MM.1S (cell line): ENCODE measurements around the gene ANKRD31.

ENCODE experiments used
- DNase-seq: peaks from one replicate; pipeline ENCODE4 v3.0.0-alpha.2; 2015
- H2AFZ ChIP-seq: fragments of 300-600 bp; sonication (generic); 2 replicates; pipeline ENCODE4 v1.6.0; 2016; ENCODE audit warnings: antibody characterized with exemption, low read length
- H3F3A ChIP-seq: fragments of 300-600 bp; sonication (generic); 2 replicates; pipeline ENCODE4 v1.6.1; 2016; ENCODE audit warnings: mild to moderate bottlenecking, antibody characterized with exemption, low read length, moderate library complexity, mixed read lengths; ENCODE audit not compliant: insufficient read depth
- H3K27ac ChIP-seq: fragments of 300-600 bp; sonication (generic); 2 replicates; pipeline ENCODE4 v1.5.1; 2016; ENCODE audit warnings: mild to moderate bottlenecking, low read length
- H3K27me3 ChIP-seq: fragments of 300-600 bp; sonication (generic); replicated peaks from 2 replicates; pipeline ENCODE4 v1.6.0; 2016; ENCODE audit warnings: low read length; ENCODE audit not compliant: insufficient read depth
- H3K36me3 ChIP-seq: fragments of 300-600 bp; sonication (generic); replicated peaks from 2 replicates; pipeline ENCODE4 v1.6.1; 2016; ENCODE audit warnings: mild to moderate bottlenecking, low read length, mixed read lengths; ENCODE audit not compliant: insufficient read depth
- H3K4me1 ChIP-seq: fragments of 300-600 bp; sonication (generic); 2 replicates; pipeline ENCODE4 v1.6.1; 2016; ENCODE audit warnings: low read length, mixed read lengths
- H3K4me2 ChIP-seq: fragments of 300-600 bp; sonication (generic); 2 replicates; pipeline ENCODE4 v1.6.0; 2016; ENCODE audit warnings: low read depth, low read length
- H3K4me3 ChIP-seq: fragments of 300-600 bp; sonication (generic); 2 replicates; pipeline ENCODE4 v1.5.1; 2016; ENCODE audit warnings: low read length, mixed read lengths
- H3K79me2 ChIP-seq: fragments of 300-600 bp; sonication (generic); 2 replicates; pipeline ENCODE4 v1.6.1; 2016; ENCODE audit warnings: mixed run types, low read length, mixed read lengths
- H3K9ac ChIP-seq: fragments of 300-600 bp; sonication (generic); 2 replicates; pipeline ENCODE4 v1.6.1; 2016; ENCODE audit warnings: low read length, mixed read lengths
- H3K9me2 ChIP-seq: fragments of 300-600 bp; sonication (generic); replicated peaks from 2 replicates; pipeline ENCODE4 v1.6.1; 2016; ENCODE audit warnings: mild to moderate bottlenecking, low read length, mixed read lengths; ENCODE audit not compliant: insufficient read depth
- H3K9me3 ChIP-seq: fragments of 300-600 bp; sonication (generic); replicated peaks from 2 replicates; pipeline ENCODE4 v1.6.1; 2016; ENCODE audit warnings: mild to moderate bottlenecking, low read length, mixed read lengths; ENCODE audit not compliant: insufficient read depth
- H4K20me1 ChIP-seq: fragments of 300-600 bp; sonication (generic); 2 replicates; pipeline ENCODE4 v1.6.1; 2016; ENCODE audit warnings: mild to moderate bottlenecking, low read length, moderate library complexity, mixed read lengths; ENCODE audit not compliant: insufficient read depth
- EZH2 ChIP-seq: fragments of 300-600 bp; sonication (generic); optimal IDR thresholded peaks from 2 replicates; pipeline ENCODE3; 2017; ENCODE audit warnings: low read depth, mild to moderate bottlenecking, antibody characterized with exemption, low read length, mixed read lengths
- EZH2phosphoT487 ChIP-seq: fragments of 300-600 bp; sonication (generic); IDR thresholded peaks from 2 replicates; pipeline ENCODE4 v1.6.1; 2018; ENCODE audit warnings: antibody characterized with exemption, low read length
- TF ChIP-seq, protein P1 (sequence below): fragments of 300-600 bp; sonication (generic); IDR thresholded peaks from 2 replicates; pipeline ENCODE4 v1.5.1; 2016; ENCODE audit warnings: antibody characterized with exemption, low read length, mixed read lengths

The ANKRD31 gene

DNA sequence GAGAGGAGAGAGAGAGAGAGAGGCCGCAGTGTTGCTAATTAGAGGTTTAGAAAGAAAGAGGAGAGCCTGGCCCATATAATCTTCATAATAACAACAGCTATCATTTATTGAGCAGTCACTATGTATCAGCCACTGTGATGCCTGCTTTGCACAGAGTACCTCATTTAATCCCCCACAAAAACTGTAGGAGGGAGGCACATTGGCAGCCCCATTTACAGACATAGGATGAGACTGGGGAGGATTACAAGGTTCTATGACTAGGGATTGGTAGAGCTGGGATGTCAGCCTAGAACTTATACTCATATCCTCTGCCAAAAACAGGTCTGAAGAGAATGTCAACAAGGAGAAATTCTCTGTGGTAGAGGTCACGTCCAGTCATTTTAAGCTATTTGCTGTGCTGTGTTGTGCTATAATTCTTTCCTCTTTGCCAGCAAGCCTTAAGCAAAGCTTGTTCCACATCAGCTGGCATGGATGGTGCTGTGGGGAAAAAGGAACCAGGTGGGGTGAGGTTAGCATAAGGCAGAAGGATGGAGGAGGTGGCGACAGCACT is 177.6 kb downstream of the ANKRD31 start:
- Histone ChIP-seq H3K4me3 (no peak overlapping the region), H3K36me3 (no peaks in the 10 kb centered on the region), H4K20me1 (no peaks in the 10 kb centered on the region), H3F3A (peaks cover 8% of the 10 kb centered on the region), H3K9ac (no peak overlapping the region), H3K9me2 (no peaks in the 10 kb centered on the region), H2AFZ (no peak overlapping the region), H3K4me1 (peaks cover 17% of the 10 kb centered on the region), H3K4me2 (no peak overlapping the region), H3K79me2 (no peaks in the 10 kb centered on the region), H3K27ac (no peak overlapping the region), H3K27me3 (no peaks in the 10 kb centered on the region), H3K9me3 (no peaks in the 10 kb centered on the region)
- TF ChIP-seq EZH2 (no peak), EZH2phosphoT487 (no peak)
- TF ChIP-seq, protein P1, sequence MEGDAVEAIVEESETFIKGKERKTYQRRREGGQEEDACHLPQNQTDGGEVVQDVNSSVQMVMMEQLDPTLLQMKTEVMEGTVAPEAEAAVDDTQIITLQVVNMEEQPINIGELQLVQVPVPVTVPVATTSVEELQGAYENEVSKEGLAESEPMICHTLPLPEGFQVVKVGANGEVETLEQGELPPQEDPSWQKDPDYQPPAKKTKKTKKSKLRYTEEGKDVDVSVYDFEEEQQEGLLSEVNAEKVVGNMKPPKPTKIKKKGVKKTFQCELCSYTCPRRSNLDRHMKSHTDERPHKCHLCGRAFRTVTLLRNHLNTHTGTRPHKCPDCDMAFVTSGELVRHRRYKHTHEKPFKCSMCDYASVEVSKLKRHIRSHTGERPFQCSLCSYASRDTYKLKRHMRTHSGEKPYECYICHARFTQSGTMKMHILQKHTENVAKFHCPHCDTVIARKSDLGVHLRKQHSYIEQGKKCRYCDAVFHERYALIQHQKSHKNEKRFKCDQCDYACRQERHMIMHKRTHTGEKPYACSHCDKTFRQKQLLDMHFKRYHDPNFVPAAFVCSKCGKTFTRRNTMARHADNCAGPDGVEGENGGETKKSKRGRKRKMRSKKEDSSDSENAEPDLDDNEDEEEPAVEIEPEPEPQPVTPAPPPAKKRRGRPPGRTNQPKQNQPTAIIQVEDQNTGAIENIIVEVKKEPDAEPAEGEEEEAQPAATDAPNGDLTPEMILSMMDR: no peak
- no peak for DNase-seq

DNA sequence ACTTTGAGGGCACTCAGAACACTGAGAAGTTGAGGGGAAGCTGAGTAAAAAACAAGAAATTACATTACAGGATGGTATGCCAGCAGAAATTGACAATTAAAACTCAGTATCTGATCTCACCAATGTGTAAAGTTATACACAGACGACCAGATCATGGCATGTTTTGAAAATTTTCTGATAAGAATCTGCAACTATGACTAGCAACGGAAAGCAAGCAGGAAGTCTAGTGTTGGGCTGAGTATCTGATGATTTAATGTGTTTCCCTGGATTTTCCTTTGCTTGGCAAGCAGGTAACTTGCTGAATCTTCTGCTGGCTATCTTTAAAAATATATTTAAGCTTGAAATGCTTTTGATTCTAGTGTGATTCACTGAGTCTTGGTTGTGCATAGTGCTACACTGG is 179.1 kb downstream of the ANKRD31 start:
- Histone ChIP-seq H3K9ac (no peak overlapping the region), H3K4me3 (no peak overlapping the region), H3K79me2 (no peaks in the 10 kb centered on the region), H3K36me3 (no peaks in the 10 kb centered on the region), H3K4me2 (no peak overlapping the region), H3K9me3 (no peaks in the 10 kb centered on the region), H2AFZ (no peak overlapping the region), H3K27me3 (no peaks in the 10 kb centered on the region), H3K27ac (no peak overlapping the region), H4K20me1 (no peaks in the 10 kb centered on the region), H3K4me1 (peaks cover 2% of the 10 kb centered on the region; the same call in 1 of the 2 replicates), H3K9me2 (no peaks in the 10 kb centered on the region), H3F3A (no peaks in the 10 kb centered on the region)
- DNase-seq: no peak
- TF ChIP-seq EZH2 (no peak), EZH2phosphoT487 (no peak)
- TF ChIP-seq, protein P1: no peak

DNA sequence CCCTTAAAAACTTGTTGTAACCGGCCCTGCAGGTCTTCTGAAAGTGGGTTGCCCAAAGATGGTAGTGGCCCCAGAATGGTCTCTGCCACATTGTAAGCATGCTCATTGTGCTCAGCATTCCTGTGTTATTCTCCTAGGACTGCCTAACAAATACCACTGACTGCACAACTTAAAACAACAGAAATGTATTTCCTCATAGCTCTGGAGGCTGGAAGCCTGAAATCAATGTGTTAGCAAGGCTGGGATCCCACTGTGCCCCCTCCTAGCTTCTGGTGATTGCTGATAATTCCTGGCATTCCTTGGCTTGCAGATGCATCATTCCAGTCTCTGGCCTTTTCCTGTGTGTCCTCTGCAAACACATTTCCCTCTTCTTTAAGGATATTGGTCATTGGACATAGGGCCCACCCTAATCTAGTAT is 180.9 kb downstream of the ANKRD31 start:
- no peak overlapping the region for H3K4me3 ChIP-seq
- DNase-seq: no peak
- no peaks in the 10 kb centered on the region for H3K9me3 ChIP-seq
- H3K27me3 ChIP-seq: no peaks in the 10 kb centered on the region
- no peaks in the 10 kb centered on the region for H3F3A ChIP-seq
- no peaks in the 10 kb centered on the region; the same call in 1 of the 2 replicates for H3K4me1 ChIP-seq
- H2AFZ ChIP-seq: no peak overlapping the region
- H3K9me2 ChIP-seq: no peaks in the 10 kb centered on the region
- no peak overlapping the region for H3K27ac ChIP-seq
- H3K79me2 ChIP-seq: no peaks in the 10 kb centered on the region
- no peaks in the 10 kb centered on the region for H3K36me3 ChIP-seq
- no peak overlapping the region for H3K9ac ChIP-seq
- H3K4me2 ChIP-seq: no peak overlapping the region
- TF ChIP-seq EZH2 (no peak), EZH2phosphoT487 (no peak)
- TF ChIP-seq, protein P1: no peak
- H4K20me1 ChIP-seq: no peaks in the 10 kb centered on the region
